Trophoblast cell (in vitro differentiated cells and primary cell): ENCODE results near the gene CFAP20DC.
A peak's percentile ranks its signal among the peaks of the same experiment; 100 is the strongest.
"Not testable (repeated sequence)": the region's sequence is repeated elsewhere in the genome, so short reads cannot be mapped to it uniquely, and the experiment has no call there.

Source experiments
- DNase-seq, 2 donors: peaks; one replicate each; pipeline ENCODE4 v3.0.0-alpha.2; 2016
- H2AFZ ChIP-seq: 2 replicates; pipeline ENCODE4 v1.6.1; 2013; ENCODE audit warnings: low read length, moderate library complexity, mild to moderate bottlenecking; ENCODE audit not compliant: insufficient read depth, poor library complexity
- H2AK5ac ChIP-seq: 2 replicates; pipeline ENCODE4 v1.6.1; 2013; ENCODE audit warnings: mild to moderate bottlenecking, low read length
- H2BK120ac ChIP-seq: 2 replicates; pipeline ENCODE4 v1.6.1; 2013; ENCODE audit warnings: low read length, mild to moderate bottlenecking, moderate library complexity; ENCODE audit not compliant: insufficient read depth, poor library complexity
- H2BK12ac ChIP-seq: 2 replicates; pipeline ENCODE4 v1.6.1; 2013; ENCODE audit warnings: mild to moderate bottlenecking, low read length, moderate library complexity
- H2BK5ac ChIP-seq: 2 replicates; pipeline ENCODE4 v1.6.1; 2013; ENCODE audit warnings: low read length, low read depth, moderate library complexity, mild to moderate bottlenecking; ENCODE audit not compliant: poor library complexity
- H3K14ac ChIP-seq: 2 replicates; pipeline ENCODE4 v1.6.1; 2013; ENCODE audit warnings: mild to moderate bottlenecking, low read length
- H3K18ac ChIP-seq: 2 replicates; pipeline ENCODE4 v1.6.1; 2013; ENCODE audit warnings: mild to moderate bottlenecking, low read length
- H3K23ac ChIP-seq: 2 replicates; pipeline ENCODE4 v1.6.1; 2013; ENCODE audit warnings: low read length
- H3K27ac ChIP-seq: 2 replicates; pipeline ENCODE4 v1.5.1; 2013; ENCODE audit warnings: low read depth, mild to moderate bottlenecking, inconsistent platforms, low read length, moderate library complexity
- H3K27me3 ChIP-seq: 2 replicates; pipeline ENCODE4 v1.6.1; 2013; ENCODE audit warnings: inconsistent platforms, mild to moderate bottlenecking, low read length, moderate library complexity; ENCODE audit not compliant: insufficient read depth
- H3K36me3 ChIP-seq, 2 experiments: 1 replicate in 1 of 2; 2 replicates in 1 of 2; pipeline ENCODE4 v1.6.1; 2013; ENCODE audit warnings: low read length in 2 of 2, mild to moderate bottlenecking in 2 of 2, moderate library complexity in 1 of 2; ENCODE audit not compliant: insufficient read depth in 2 of 2, control insufficient read depth in 1 of 2
- H3K4ac ChIP-seq: 2 replicates; pipeline ENCODE4 v1.6.1; 2013; ENCODE audit warnings: low read depth, mild to moderate bottlenecking, low read length, moderate library complexity
- H3K4me1 ChIP-seq, 2 experiments: 1 replicate in 1 of 2; 2 replicates in 1 of 2; pipeline ENCODE4 v1.6.1; 2013; ENCODE audit warnings: low read length in 2 of 2, mild to moderate bottlenecking in 2 of 2, moderate library complexity in 1 of 2; ENCODE audit not compliant: insufficient read depth in 2 of 2, control insufficient read depth in 1 of 2
- H3K4me2 ChIP-seq: 2 replicates; pipeline ENCODE4 v1.6.1; 2013; ENCODE audit warnings: inconsistent platforms, mild to moderate bottlenecking, low read length, moderate library complexity
- H3K4me3 ChIP-seq: 2 replicates; pipeline ENCODE4 v1.5.1; 2013; ENCODE audit warnings: mild to moderate bottlenecking, low read depth, low read length, inconsistent platforms
- H3K79me1 ChIP-seq: one replicate; pipeline ENCODE4 v1.6.1; 2013; ENCODE audit warnings: low read length
- H3K79me2 ChIP-seq: 2 replicates; pipeline ENCODE4 v1.6.1; 2013; ENCODE audit warnings: low read length, mild to moderate bottlenecking; ENCODE audit not compliant: control insufficient read depth, insufficient read depth, poor library complexity
- H3K9ac ChIP-seq: 2 replicates; pipeline ENCODE4 v1.6.1; 2013; ENCODE audit warnings: mild to moderate bottlenecking, low read length
- H3K9me3 ChIP-seq: 2 replicates; pipeline ENCODE4 v1.6.1; 2013; ENCODE audit warnings: low read depth, mild to moderate bottlenecking, control low read depth, inconsistent platforms, low read length; ENCODE audit not compliant: insufficient read depth
- H4K12ac ChIP-seq: 2 replicates; pipeline ENCODE4 v1.6.1; 2013; ENCODE audit warnings: low read depth, mild to moderate bottlenecking, low read length, moderate library complexity
- H4K8ac ChIP-seq: 2 replicates; pipeline ENCODE4 v1.6.1; 2013; ENCODE audit warnings: low read depth, mild to moderate bottlenecking, low read length, moderate library complexity
- H4K91ac ChIP-seq: one replicate; pipeline ENCODE4 v1.6.1; 2013; ENCODE audit warnings: low read depth, mild to moderate bottlenecking, low read length, moderate library complexity
- WGBS: extraction: QIAGEN DNeasy Blood & Tissue Kit; methylation state at CpG from one replicate; pipeline ENCODE4 v1.1.7; 2013; ENCODE audit warnings: missing lambda C conversion rate; ENCODE audit not compliant: insufficient read length, insufficient coverage; ENCODE audit errors: extremely low coverage; 5-methylcytosine and 5-hydroxymethylcytosine counted together

Gene CFAP20DC

DNA sequence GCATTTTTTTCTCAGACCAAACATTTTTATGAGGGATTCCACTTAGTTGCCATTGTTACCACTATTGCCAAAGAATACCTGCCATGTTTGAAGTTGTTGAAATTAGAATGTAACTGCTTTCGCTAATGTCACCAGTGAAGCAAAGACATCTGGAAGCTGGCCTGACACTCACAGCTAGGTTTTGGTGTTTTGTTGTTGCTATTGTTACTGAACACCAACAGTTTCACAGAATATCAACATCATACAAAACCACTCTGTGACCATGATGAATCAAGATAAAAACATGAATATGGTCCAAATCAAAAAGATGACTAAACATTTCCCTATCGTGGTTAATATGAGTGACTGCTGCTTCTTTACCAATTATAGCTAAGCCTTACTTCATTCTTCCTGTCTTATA lies 6.9 kb upstream of the CFAP20DC start:
- Histone ChIP-seq H3K4ac (no peak overlapping the region), H3K27me3 (no peaks in the 10 kb centered on the region), H3K14ac (no peak overlapping the region), H3K9me3 (no peaks in the 10 kb centered on the region), H4K8ac (no peak overlapping the region), H3K4me2 (no peak overlapping the region), H3K27ac (no peak overlapping the region), H3K36me3 (no peaks in the 10 kb centered on the region), H2BK120ac (no peak overlapping the region), H3K18ac (no peak overlapping the region), H2BK12ac (no peak overlapping the region), H3K79me2 (no peaks in the 10 kb centered on the region), H2BK5ac (no peak overlapping the region), H3K4me3 (no peak overlapping the region), H4K91ac (no peak overlapping the region), H2AFZ (no peak overlapping the region), H3K4me1 (no peaks in the 10 kb centered on the region), H3K9ac (no peak overlapping the region), H3K23ac (no peak overlapping the region), H4K12ac (no peak overlapping the region), H2AK5ac (no peak overlapping the region), H3K79me1 (no peaks in the 10 kb centered on the region)
- peak; percentile 43 to 88 for DNase-seq
- no CpG with 5 or more reads among the region's 2 CpGs for WGBS

- Histone ChIP-seq H3K23ac (no peak overlapping the region), H3K27ac (no peak overlapping the region), H2BK12ac (no peak overlapping the region), H3K14ac (no peak overlapping the region), H3K4ac (no peak overlapping the region), H4K91ac (no peak overlapping the region), H3K4me3 (no peak overlapping the region), H4K12ac (no peak overlapping the region), H2AK5ac (no peak overlapping the region), H3K4me1 (peaks cover 0 to 2% of the 10 kb centered on the region in 2 experiments), H3K27me3 (no peaks in the 10 kb centered on the region), H3K79me2 (peaks cover 3% of the 10 kb centered on the region), H3K4me2 (no peak overlapping the region), H3K9me3 (no peaks in the 10 kb centered on the region), H3K79me1 (peaks cover 5% of the 10 kb centered on the region), H2AFZ (no peak overlapping the region), H3K18ac (no peak overlapping the region), H4K8ac (no peak overlapping the region), H3K36me3 (no peaks in the 10 kb centered on the region), H2BK5ac (no peak overlapping the region), H2BK120ac (no peak overlapping the region), H3K9ac (no peak overlapping the region)
- peak in 1 of 2 donors; percentile 53 for DNase-seq
- no CpG with 5 or more reads among the region's 2 CpGs for WGBS
Observed at GRCh38 chr3:59052803-59053411, 3.1 kb upstream of the CFAP20DC start.

DNA sequence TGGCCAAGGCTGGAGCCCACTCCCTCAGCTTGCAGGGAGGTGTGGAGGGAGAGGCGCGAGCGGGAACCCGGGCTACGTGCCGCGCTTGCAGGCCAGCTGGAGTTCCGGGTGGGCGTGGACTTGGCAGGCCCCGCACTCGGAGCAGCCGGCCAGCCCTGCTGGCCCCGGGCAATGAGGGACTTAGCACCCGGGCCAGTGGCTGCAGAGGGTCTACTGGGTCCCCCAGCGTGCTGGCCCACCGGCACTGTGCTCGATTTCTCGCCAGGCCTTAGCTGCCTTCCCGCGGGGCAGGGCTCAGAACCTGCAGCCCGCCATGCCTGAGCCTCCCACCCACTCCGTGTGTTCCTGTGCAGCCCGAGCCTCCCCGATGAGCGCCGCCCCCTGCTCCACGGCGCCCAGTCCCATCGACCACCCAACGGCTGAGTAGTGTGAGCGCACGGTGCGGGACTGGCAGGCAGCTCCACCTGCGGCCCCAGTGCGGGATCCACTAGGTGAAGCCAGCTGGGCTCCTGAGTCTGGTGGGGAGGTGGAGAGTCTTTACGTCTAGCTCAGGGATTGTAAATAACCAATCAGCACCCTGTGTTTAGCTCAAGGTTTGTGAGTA lies 1.1 kb upstream of the CFAP20DC start:
- not testable (repeated sequence) for H3K14ac ChIP-seq, H3K18ac ChIP-seq, H2BK120ac ChIP-seq, H4K12ac ChIP-seq, H2BK5ac ChIP-seq, H3K4me3 ChIP-seq, H3K27me3 ChIP-seq, H3K4ac ChIP-seq, H3K79me1 ChIP-seq, H2AK5ac ChIP-seq, H4K91ac ChIP-seq, H3K4me2 ChIP-seq, H3K79me2 ChIP-seq, H3K36me3 ChIP-seq, H4K8ac ChIP-seq, DNase-seq, H3K9ac ChIP-seq, H2BK12ac ChIP-seq, H3K27ac ChIP-seq, H2AFZ ChIP-seq, H3K9me3 ChIP-seq, H3K4me1 ChIP-seq, H3K23ac ChIP-seq
- WGBS, result no CpG with 5 or more reads among the region's 36 CpGs

GRCh38 chr3:59046839-59047238 lies 3.0 kb downstream of the CFAP20DC start:
- no peak overlapping the region for H3K18ac ChIP-seq
- no peak overlapping the region for H2BK12ac ChIP-seq
- H2AK5ac ChIP-seq, result no peak overlapping the region
- no CpG with 5 or more reads among the region's 2 CpGs for WGBS
- H4K91ac ChIP-seq, result no peak overlapping the region
- no peak overlapping the region for H3K4me3 ChIP-seq
- no peak overlapping the region for H3K14ac ChIP-seq
- no peak overlapping the region for H2AFZ ChIP-seq
- no peak for DNase-seq
- no peak overlapping the region for H2BK5ac ChIP-seq
- no peak overlapping the region for H4K8ac ChIP-seq
- H3K23ac ChIP-seq, result no peak overlapping the region
- H3K9me3 ChIP-seq, result no peaks in the 10 kb centered on the region
- H3K4me1 ChIP-seq, result peaks cover 0 to 2% of the 10 kb centered on the region in 2 experiments
- H3K27me3 ChIP-seq, result no peaks in the 10 kb centered on the region
- H3K79me1 ChIP-seq, result peaks cover 5% of the 10 kb centered on the region
- H4K12ac ChIP-seq, result no peak overlapping the region
- H3K36me3 ChIP-seq, result no peaks in the 10 kb centered on the region
- no peak overlapping the region for H2BK120ac ChIP-seq
- H3K4me2 ChIP-seq, result no peak overlapping the region
- no peak overlapping the region for H3K4ac ChIP-seq
- H3K27ac ChIP-seq, result no peak overlapping the region
- H3K9ac ChIP-seq, result no peak overlapping the region
- H3K79me2 ChIP-seq, result peaks cover 3% of the 10 kb centered on the region
